ENCODE results near the gene SELE. TPM values are rescaled to one million over a fixed set of nuclear protein-coding genes. Genes with fewer than 3 reads are reported as not detected.

SELE gene
- total and polyA plus RNA-seq, 2 of the 13 experiments (the other 11 are each of a cell fraction or from before 2014, with no cell fraction given): 0.04 to 0.09 TPM

DNA sequence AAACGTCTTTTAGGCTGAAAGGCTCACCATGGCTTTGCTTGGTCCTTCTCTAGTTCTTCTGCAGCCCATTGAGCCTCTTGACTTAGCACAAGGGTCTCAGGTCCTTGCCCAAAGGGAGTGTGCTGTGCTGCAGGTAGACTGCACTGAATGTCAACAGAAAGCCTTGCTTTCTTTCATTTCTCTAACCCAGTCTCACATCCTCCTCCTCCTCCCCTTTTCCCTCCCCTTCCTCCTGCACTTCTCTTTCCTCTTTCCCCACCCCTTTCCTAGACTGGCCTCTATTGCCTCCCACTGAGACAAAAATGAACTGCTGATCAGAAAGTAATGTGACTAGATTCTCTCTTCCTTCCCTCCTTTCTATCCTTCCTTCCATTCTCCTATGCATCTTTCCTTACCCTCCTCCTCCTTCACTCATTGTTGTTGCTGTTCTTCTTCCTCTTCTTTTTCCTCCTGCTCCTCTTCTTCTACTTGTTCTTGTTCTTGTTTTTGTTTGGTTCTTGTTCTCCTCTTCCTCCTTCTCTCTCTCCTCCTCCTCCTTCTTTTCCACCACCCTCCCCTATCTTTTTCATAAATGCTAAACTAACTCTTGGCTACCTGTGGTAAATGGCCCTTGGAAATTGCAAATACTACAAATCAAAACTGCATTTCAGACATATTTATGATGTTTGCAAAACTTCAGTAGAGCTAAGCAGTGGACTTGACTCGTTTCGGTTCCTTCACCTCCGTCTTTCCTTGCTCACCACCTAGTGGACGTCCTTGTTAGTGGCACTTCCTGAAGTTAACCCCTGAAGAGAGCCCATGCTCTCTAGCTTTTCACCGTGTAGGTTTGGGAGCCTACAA, 22.2 kb downstream of the SELE start, which contains the start of gene SELL:
TSS of gene SELL (minus strand) at position 152 of the 840 bp plus-strand sequence. CDS start at position 30, 122 bp downstream.
- in situ Hi-C loops (cut with HindIII; ENCODE audit: extremely low pct_ligation_motif_present, low pct_unique_long_range_greater_than_20kb) (no loop called here), intact Hi-C loops (cut with micrococcal nuclease; ENCODE audit: unreplicated experiment) (loop anchor here (1.0 to 5.0 kb wide), 3 partner anchors 81 to 161 kb away; partner anchors contain the start of gene METTL18)
- Histone ChIP-seq H3K9ac (ENCODE audit: insufficient read depth, low read depth, low read length) (no peak within 1 kb of the TSS), H3K27me3 (ENCODE audit: control insufficient read depth in 1 of 2, insufficient read depth in 2 of 2, low read length in 2 of 2) (no peaks in the 10 kb centered on the region; a peak in 1 of 5 replicates), H2AFZ (ENCODE audit: low read length) (peak within 1 kb of the TSS; percentile 99), H3K27ac (ENCODE audit: extremely low read length, insufficient read depth, low read length) (no peak within 1 kb of the TSS), H3K9me3 (ENCODE audit: low read length) (no peaks in the 10 kb centered on the region), H3K79me2 (ENCODE audit: insufficient read depth, low read length) (no peaks in the 10 kb centered on the region), H3K36me3 (replicated peaks in 1 of 2; ENCODE audit: control insufficient read depth in 1 of 2, insufficient read depth in 2 of 2, low read length in 2 of 2) (no peaks in the 10 kb centered on the region), H3K4me3 (replicated peaks in 1 of 3; ENCODE audit: insufficient read depth in 1 of 3, low read depth in 2 of 3, low read length in 3 of 3) (peak within 1 kb of the TSS; percentile 23 to 43 (median 39); a peak in 4 of 6 replicates), H3K4me1 (ENCODE audit: insufficient read depth, low read length) (peaks cover 10% of the 10 kb centered on the region), H3K4me2 (ENCODE audit: low read depth, low read length) (peak within 1 kb of the TSS; percentile 88), H4K20me1 (ENCODE audit: insufficient read depth, low read length) (no peaks in the 10 kb centered on the region)
- ChIA-PET POLR2A (interaction anchor here (0.6 kb wide), 1 partner anchor 126 kb away, joined by 3 read pairs; the partner anchor contains the start of gene F5), CTCF (ENCODE audit: low intra/inter-chr PET ratio, low total read pairs) (interaction anchor here (1.0 to 1.7 kb wide), 4 partner anchors 111 to 161 kb away, joined by 6 to 15 read pairs (median 6); partner anchors contain the start of gene F5)
- DNase-seq (ENCODE audit: low spot score) (peak; percentile 71), FAIRE-seq (peak; percentile 89), ATAC-seq (peak; percentile 99)
- WGBS (ENCODE audit: low lambda C conversion rate): 2% methylated on average over 6 of the region's 6 CpGs
- no TSS peak for BruUV-seq (replicated peaks)
- TF ChIP-seq PCBP2 (optimal IDR thresholded peaks at IDR 0.05; ENCODE audit: low read depth, low read length, poor library complexity, severe bottlenecking) (peak; percentile 62), CC2D1A (CRISPR knock-in tag; IDR thresholded peaks at IDR 0.05) (no peak), ZSCAN25 (CRISPR knock-in tag; IDR thresholded peaks at IDR 0.05) (no peak), TSC22D2 (CRISPR knock-in tag; IDR thresholded peaks at IDR 0.05; ENCODE audit: borderline replicate concordance) (0 out of 2 replicates have a peak, but pooled peaks have one; percentile 36), ADNP (CRISPR knock-in tag; IDR thresholded peaks at IDR 0.05) (no peak), TCF7L2 (IDR thresholded peaks at IDR 0.05; ENCODE audit: low read depth, low read length) (no peak), ZNF652 (CRISPR knock-in tag; IDR thresholded peaks at IDR 0.05; ENCODE audit: borderline replicate concordance, low read depth) (peak; percentile 97), FOXP1 (IDR thresholded peaks at IDR 0.05) (0 out of 2 replicates have a peak, but pooled peaks have one; percentile 17), FOXP1 (CRISPR knock-in tag; IDR thresholded peaks at IDR 0.05) (no peak), ELF3 (CRISPR knock-in tag; IDR thresholded peaks at IDR 0.05) (peak; percentile 51; the same call in 1 of the 2 replicates), RXRB (CRISPR knock-in tag; IDR thresholded peaks at IDR 0.05; ENCODE audit: borderline replicate concordance) (peak; percentile 5; the same call in 1 of the 2 replicates), ZFP36L1 (CRISPR knock-in tag; IDR thresholded peaks at IDR 0.05) (no peak), ZNF772 (CRISPR knock-in tag; IDR thresholded peaks at IDR 0.05) (no peak), MTA3 (CRISPR knock-in tag; IDR thresholded peaks at IDR 0.05) (no peak)
- TF ChIP-seq, protein P1, sequence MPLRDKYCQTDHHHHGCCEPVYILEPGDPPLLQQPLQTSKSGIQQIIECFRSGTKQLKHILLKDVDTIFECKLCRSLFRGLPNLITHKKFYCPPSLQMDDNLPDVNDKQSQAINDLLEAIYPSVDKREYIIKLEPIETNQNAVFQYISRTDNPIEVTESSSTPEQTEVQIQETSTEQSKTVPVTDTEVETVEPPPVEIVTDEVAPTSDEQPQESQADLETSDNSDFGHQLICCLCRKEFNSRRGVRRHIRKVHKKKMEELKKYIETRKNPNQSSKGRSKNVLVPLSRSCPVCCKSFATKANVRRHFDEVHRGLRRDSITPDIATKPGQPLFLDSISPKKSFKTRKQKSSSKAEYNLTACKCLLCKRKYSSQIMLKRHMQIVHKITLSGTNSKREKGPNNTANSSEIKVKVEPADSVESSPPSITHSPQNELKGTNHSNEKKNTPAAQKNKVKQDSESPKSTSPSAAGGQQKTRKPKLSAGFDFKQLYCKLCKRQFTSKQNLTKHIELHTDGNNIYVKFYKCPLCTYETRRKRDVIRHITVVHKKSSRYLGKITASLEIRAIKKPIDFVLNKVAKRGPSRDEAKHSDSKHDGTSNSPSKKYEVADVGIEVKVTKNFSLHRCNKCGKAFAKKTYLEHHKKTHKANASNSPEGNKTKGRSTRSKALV (CRISPR knock-in tag; IDR thresholded peaks at IDR 0.05): no peak
- TF ChIP-seq, protein P2, sequence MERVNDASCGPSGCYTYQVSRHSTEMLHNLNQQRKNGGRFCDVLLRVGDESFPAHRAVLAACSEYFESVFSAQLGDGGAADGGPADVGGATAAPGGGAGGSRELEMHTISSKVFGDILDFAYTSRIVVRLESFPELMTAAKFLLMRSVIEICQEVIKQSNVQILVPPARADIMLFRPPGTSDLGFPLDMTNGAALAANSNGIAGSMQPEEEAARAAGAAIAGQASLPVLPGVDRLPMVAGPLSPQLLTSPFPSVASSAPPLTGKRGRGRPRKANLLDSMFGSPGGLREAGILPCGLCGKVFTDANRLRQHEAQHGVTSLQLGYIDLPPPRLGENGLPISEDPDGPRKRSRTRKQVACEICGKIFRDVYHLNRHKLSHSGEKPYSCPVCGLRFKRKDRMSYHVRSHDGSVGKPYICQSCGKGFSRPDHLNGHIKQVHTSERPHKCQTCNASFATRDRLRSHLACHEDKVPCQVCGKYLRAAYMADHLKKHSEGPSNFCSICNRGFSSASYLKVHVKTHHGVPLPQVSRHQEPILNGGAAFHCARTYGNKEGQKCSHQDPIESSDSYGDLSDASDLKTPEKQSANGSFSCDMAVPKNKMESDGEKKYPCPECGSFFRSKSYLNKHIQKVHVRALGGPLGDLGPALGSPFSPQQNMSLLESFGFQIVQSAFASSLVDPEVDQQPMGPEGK (CRISPR knock-in tag; IDR thresholded peaks at IDR 0.05): no peak
- TF ChIP-seq, protein P3, sequence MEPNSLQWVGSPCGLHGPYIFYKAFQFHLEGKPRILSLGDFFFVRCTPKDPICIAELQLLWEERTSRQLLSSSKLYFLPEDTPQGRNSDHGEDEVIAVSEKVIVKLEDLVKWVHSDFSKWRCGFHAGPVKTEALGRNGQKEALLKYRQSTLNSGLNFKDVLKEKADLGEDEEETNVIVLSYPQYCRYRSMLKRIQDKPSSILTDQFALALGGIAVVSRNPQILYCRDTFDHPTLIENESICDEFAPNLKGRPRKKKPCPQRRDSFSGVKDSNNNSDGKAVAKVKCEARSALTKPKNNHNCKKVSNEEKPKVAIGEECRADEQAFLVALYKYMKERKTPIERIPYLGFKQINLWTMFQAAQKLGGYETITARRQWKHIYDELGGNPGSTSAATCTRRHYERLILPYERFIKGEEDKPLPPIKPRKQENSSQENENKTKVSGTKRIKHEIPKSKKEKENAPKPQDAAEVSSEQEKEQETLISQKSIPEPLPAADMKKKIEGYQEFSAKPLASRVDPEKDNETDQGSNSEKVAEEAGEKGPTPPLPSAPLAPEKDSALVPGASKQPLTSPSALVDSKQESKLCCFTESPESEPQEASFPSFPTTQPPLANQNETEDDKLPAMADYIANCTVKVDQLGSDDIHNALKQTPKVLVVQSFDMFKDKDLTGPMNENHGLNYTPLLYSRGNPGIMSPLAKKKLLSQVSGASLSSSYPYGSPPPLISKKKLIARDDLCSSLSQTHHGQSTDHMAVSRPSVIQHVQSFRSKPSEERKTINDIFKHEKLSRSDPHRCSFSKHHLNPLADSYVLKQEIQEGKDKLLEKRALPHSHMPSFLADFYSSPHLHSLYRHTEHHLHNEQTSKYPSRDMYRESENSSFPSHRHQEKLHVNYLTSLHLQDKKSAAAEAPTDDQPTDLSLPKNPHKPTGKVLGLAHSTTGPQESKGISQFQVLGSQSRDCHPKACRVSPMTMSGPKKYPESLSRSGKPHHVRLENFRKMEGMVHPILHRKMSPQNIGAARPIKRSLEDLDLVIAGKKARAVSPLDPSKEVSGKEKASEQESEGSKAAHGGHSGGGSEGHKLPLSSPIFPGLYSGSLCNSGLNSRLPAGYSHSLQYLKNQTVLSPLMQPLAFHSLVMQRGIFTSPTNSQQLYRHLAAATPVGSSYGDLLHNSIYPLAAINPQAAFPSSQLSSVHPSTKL (CRISPR knock-in tag; IDR thresholded peaks at IDR 0.05): peak; percentile 21; the same call in 1 of the 2 replicates

All from HepG2 (cell line).